Kidney tubule cell (primary cell): ENCODE measurements around the gene CPNE2.

ENCODE experiments used
- DNase-seq: peaks from one replicate; pipeline ENCODE4 v3.0.0-alpha.2; 2018; ENCODE audit warnings: low spot score

The CPNE2 gene

GRCh38 chr16:57123974-57124674, 31.7 kb downstream of the CPNE2 start:
- no peak for DNase-seq

DNA sequence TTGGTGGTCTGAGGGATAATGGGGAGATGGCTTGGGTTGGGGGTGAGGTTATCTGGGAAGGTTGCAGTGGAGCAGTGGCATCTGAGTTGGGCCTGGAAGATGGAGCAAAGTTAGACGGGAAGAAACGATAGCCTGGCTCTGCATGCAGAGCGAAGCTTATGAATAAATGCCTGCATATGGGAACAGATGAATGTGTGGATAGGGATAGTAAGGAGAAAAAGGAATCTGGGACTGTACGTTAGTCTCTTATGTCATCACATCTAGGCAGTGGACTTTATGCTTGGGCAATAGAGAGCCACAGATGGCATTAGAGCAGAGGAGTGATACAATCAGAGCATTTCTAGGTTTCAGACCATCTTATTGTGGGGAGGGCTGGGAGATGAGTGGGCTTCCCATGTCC, 33.0 kb downstream of the CPNE2 start:
- DNase-seq: no peak

- no peak for DNase-seq
Observed at GRCh38 chr16:57125969-57126368, 33.6 kb downstream of the CPNE2 start.

DNA sequence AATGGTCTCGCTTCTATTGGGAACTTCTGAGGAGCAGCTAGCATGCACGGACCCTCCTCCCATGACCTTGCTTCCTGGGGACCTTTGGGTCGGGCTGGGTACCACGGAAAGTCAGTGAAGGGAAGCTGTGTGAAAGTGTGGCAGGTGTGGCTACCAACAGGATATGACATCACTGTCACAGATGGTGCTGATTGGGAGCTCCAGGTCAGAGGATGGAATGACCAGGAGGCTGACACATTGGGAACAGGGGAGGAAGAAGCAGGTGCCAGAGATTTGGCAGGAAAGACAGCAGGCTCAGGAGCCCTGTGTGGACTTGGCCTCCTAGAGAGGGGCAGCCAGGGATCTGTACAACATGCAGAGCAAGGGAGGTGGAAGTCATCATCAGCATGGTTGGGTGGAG, 34.0 kb downstream of the CPNE2 start:
- peak; percentile 20 for DNase-seq

- no peak for DNase-seq
Observed at GRCh38 chr16:57127037-57127763, 34.8 kb downstream of the CPNE2 start.

- no peak for DNase-seq
Observed at GRCh38 chr16:57127836-57128235, 35.5 kb downstream of the CPNE2 start.

- no peak for DNase-seq
Observed at GRCh38 chr16:57128771-57129389, 36.5 kb downstream of the CPNE2 start.

DNA sequence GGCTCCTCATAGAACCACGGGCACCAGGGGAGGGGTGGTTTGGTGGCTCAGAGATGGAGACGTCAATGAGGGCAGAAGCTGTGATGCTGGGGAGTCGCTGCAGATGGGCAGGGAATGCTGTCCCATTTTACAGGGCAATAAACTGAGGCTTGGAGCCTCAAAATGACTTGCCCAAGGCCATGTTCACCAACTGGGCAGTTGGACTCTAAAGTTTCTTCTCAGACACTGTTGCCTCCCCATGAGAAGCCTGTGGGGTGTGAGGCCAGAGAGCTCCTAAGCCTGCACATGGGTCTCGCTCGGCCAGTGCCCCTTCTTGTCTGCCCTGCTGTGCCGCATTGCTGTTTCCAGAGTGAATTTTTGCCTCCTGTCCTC, 38.6 kb downstream of the CPNE2 start:
- no peak for DNase-seq

DNA sequence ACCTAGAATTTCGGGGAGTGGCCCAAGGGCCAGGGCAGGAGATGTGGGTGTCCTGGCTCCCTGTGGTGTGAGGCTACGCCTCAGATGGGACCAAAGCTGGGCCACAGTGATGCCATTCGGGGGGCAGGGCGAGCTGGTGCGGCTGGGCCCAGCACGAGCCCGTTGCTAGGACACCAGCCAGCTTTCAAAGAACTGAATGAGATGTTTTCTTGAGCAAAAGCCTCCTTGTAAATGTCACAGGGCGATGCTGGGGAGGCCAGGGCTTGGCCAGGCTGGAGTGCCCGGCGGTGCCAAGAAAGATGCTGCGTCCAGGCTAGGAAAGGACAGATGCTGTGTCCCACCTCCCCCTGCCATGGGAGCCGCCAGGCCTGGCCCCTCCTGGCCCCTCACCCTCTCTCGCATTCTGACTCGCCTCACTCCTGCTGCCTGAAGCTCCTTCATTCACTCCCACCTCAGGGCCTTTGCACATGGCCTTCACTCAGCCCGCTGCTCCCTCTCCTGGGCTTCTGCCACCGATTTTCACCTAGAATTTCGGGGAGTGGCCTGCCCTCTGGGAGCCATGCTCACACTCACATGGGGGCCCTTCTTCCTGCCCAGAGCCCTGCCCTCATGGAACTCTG, 39.1 kb downstream of the CPNE2 start:
- DNase-seq: no peak

- DNase-seq: no peak
Observed at GRCh38 chr16:57132470-57132869, 40.1 kb downstream of the CPNE2 start.

- no peak for DNase-seq
Observed at GRCh38 chr16:57133031-57133430, 40.6 kb downstream of the CPNE2 start.

DNA sequence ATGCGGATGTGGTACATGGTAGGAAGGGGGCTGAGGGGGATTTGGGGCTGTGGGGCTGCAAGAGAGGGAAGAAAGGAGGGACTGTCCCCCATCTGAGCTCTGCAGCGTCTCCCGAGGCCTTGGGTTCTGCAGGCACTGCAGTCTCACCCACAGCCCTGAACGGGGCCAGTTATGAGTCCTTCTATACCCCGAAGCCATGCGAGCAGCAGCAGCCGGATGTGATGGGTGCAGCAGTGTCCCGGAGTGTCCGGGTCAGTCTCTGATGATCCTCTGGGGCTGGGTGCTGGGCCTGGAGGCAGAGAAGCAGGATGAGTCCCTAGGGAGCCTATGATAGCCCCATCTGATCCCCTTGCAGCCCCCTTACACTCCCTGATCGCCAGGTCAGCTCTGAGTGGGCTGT, 41.5 kb downstream of the CPNE2 start:
- no peak for DNase-seq

- peak; percentile 3 for DNase-seq
Observed at GRCh38 chr16:57134982-57135381, 42.6 kb downstream of the CPNE2 start.

GRCh38 chr16:57137043-57137442, 44.7 kb downstream of the CPNE2 start:
- DNase-seq: no peak

GRCh38 chr16:57137566-57138273, 45.3 kb downstream of the CPNE2 start:
- no peak for DNase-seq

GRCh38 chr16:57138281-57138935, 46.0 kb downstream of the CPNE2 start:
- DNase-seq: no peak

DNA sequence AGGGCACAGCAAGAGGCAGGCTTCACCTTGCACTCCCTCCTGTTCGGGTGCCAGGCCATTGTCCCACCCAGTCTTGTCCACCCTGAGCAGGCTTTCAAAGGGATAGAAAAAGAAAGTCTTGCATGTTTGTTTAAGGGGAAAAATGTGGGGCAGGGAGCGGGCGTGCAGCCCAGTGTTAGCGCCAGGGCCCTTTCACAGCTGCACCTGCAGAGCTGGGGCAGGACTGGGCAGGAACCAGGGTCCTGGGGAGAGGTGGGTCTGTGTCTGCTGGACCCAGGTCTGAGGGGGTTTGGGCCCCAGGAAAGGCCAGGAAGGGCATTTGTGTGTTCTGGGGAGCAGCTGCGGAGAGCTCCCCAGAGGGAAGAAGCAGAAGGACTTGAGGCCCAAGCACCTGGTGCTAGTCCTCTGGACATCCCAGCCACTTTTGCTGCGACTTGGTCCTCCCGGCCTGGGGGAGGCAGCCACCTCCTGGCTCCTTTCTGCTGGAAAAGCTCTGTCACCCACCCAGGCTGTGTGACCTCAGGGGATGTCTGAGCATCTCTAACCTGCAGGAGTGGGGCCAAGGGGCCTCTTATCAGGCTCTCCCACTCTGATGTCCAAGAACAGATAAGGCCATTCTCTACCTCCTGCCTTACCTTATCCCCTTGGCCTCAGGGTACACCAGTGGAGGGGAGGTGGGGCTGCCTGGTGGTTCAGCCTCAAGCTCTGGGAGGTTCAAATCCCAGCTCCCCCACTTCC, 48.7 kb downstream of the CPNE2 start:
- no peak for DNase-seq

DNA sequence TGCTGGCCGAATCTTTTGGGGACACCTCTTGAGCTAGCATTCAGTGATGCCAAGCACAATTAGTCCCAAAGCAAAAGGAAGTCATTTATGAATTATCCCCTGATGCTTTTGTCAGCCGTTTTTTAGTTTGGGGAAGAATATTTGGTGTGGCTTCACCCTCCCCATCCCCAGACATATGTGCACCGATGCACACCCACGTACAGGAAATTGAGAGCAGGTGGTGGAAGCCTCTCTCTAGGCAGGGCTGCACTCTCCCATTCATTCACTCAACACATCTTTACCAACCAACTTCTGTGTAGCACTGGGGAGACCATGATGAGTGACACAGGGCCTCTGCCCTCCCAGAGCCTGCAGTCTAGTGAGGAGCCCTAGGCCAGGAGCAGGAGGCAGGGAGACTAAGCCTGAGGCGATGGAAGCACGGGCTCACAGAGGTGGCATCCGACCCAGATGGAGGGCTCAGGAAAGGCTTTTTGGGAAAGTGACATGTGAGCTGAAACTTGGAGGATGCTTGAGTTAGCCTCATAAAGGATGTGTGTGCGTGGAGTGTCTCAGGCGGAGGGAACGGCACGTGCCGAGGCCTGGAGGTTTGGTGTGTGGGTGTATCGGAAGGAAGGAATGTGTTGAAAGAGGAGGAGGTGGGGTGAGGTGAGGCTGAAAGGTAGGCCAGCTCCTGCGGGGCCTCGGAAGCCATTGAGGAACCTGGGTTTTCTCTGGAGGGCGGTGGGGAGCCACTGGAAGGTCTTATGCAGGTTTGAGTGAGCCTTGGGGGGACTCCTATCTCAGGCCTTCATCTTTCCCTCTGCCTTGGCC, 49.6 kb downstream of the CPNE2 start:
- no peak for DNase-seq

GRCh38 chr16:57143149-57143921, 51.0 kb downstream of the CPNE2 start:
- DNase-seq: no peak
